Lower leg skin (tissue), 4 donors: Measurements from ENCODE around the gene GRB7. TPM values are rescaled to one million over a fixed set of nuclear protein-coding genes. Genes with fewer than 3 reads are reported as not detected.
"Not testable (repeated sequence)": the region's sequence is repeated elsewhere in the genome, so short reads cannot be mapped to it uniquely, and the experiment has no call there.

Experiments
- DNase-seq, 2 donors: peaks; one replicate each; pipeline ENCODE4 v3.0.0-alpha.2; 2019; ENCODE audit warnings: low spot score in 2 of 2
- H3K4me3 ChIP-seq: fragments of 200-600 bp; sonication (generic); 2 replicates; pipeline ENCODE4 v1.5.1; 2017; ENCODE audit warnings: mild to moderate bottlenecking, low read depth; ENCODE audit not compliant: poor library complexity, severe bottlenecking
- CTCF ChIP-seq, 3 donors: fragments of 450-650 bp; IDR thresholded peaks; one replicate each; pipeline ENCODE4 v1.5.1; 2016; ENCODE audit warnings: antibody characterized with exemption in 3 of 3, mild to moderate bottlenecking in 3 of 3, moderate library complexity in 2 of 3
- POLR2A ChIP-seq, 2 donors: fragments of 450-650 bp; IDR thresholded peaks; one replicate each; pipeline ENCODE4 v1.6.1; 2016 to 2017; ENCODE audit warnings: antibody characterized with exemption in 2 of 2, mild to moderate bottlenecking in 1 of 2, moderate library complexity in 1 of 2
- WGBS, 2 donors: methylation state at CpG; one replicate each; pipeline ENCODE4 v1.1.5; 2018; 5-methylcytosine and 5-hydroxymethylcytosine counted together
- intact Hi-C: fragments of 100-400 bp; cut with DNase I; formaldehyde crosslinking; loops from one replicate; pipeline ENCODE4 v1.15.0; 2023; ENCODE audit warnings: low total_unique reads
- total RNA-seq, 4 donors: library from RNA; depleted of rRNA; stranded (reverse); fragments of >200 nt; gene quantifications; one replicate each; pipeline ENCODE4 v1.1.0, GENCODE V29; 2016

GRB7 gene
- total RNA-seq, 4 donors from 2014 or later = 66.0 to 148 (median 97.4) TPM

DNA sequence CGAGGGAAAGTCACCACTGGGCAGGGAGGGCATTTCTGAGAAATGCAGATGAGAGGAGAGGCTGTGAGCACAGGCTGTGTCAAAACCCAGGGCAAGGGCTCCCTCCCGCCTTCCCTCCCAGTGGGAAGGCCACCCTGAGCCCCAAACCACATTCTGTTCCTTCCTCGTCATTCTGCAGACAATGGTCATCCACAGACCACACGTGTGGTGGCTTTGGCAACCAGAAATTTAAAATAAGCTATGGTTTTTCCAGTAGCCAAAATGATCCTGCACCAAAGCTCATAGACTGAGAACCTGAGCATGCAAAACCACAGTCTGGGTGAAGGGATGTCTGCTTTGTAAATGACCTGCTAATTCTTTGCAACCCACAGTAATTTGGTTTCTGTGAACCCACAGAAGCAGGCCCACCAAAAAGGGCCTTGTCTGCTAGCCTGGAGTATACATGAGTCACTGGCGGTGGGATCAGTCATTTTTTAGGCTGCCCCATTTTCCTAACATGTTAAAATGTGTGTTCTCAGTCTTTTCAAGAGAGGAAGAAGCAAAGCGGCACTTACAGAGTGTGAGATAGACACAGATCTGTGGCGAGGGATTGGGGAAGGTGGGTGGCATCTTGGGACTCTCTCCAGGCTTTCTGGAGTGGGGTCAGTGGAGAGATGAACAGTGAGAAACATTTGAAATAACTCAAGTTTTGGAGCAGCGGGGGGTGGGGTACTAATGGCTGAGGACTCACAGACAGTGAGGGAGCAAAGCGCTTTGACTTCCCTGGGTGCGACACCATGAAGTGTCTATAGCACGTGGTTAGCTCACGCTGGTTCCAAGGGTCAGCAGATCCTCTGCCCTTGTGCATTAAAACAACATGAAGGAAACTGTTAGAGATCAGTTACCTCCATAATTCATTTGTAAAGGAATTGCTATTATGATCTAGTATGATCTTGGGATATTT lies 20.5 kb downstream of the GRB7 start:
- WGBS, 2 donors = 73 to 74% methylated on average over 12 of the region's 12 CpGs
- no peak overlapping the region for H3K4me3 ChIP-seq
- intact Hi-C loops = loop anchor here (5.0 to 10.0 kb wide), 2 partner anchors 107 to 551 kb away; partner anchors contain the start of genes IKZF3 and ZPBP2
- TF ChIP-seq CTCF (IDR thresholded peaks at IDR 0.05) (no peak), POLR2A (IDR thresholded peaks at IDR 0.05) (no peak)
- DNase-seq = peak in 1 of 2 donors; percentile 80

DNA sequence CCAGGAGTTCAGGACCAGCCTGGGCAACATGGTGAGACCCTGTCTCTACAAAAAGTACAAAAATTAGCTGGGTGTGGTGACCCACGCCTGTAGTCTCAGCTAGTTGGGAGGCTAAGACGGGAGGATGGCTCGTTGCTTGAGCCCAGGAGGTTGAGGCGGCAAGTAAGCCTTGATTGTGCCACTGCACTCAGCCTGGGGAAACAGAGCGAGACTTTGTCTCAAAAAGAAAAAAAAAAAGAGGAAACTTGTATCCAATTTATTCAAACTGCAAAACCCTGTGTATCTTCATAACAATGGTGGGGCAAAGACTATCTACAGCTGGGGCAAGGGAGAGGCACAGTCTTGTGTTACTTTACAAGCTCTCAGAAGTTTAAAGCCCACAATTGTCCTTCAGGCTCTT lies 21.5 kb downstream of the GRB7 start:
- intact Hi-C loops = loop anchor here (5.0 to 10.0 kb wide), 2 partner anchors 106 to 552 kb away; partner anchors contain the start of genes IKZF3 and ZPBP2
- 84 to 91% methylated on average over 5 of the region's 5 CpGs for WGBS, 2 donors
- peak in 1 of 2 donors; percentile 49 for DNase-seq
- no peak overlapping the region for H3K4me3 ChIP-seq
- TF ChIP-seq CTCF (IDR thresholded peaks at IDR 0.05) = no peak

DNA sequence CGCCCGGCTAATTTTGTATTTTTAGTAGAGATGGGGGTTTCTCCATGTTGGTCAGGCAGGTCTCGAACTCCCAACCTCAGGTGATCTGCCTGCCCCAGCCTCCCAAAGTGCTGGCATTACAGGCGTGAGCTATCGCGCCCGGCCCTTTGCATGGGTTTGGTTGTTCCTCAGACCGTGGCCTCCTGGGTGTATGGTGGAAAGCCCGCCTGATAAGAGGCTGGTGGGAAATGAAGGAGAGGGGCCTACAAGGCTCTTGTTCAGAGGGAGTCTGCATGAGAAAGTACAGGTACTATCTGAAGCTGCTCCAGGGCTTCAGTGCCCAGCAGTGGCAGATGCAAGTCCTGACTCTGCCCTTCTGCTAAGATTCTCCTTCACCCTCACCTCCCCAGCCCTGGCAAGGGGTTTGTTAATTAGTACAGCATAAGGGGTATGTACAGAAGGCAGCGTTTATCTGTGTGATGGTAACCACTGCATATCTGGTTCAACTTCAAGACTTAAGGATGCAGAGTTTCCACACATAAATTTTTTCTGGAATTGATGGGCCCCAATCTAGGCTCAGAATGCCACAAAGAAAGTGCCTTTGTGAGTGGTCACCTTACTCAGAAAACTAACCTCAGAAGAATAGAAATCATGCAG lies 24.2 kb downstream of the GRB7 start:
- intact Hi-C loops = no loop called here
- 92 to 95% methylated on average over 10 of the region's 10 CpGs for WGBS, 2 donors
- peak in 1 of 2 donors; percentile 42 for DNase-seq
- no peak overlapping the region for H3K4me3 ChIP-seq
- TF ChIP-seq POLR2A (IDR thresholded peaks at IDR 0.05) (no peak), CTCF (IDR thresholded peaks at IDR 0.05) (no peak)

DNA sequence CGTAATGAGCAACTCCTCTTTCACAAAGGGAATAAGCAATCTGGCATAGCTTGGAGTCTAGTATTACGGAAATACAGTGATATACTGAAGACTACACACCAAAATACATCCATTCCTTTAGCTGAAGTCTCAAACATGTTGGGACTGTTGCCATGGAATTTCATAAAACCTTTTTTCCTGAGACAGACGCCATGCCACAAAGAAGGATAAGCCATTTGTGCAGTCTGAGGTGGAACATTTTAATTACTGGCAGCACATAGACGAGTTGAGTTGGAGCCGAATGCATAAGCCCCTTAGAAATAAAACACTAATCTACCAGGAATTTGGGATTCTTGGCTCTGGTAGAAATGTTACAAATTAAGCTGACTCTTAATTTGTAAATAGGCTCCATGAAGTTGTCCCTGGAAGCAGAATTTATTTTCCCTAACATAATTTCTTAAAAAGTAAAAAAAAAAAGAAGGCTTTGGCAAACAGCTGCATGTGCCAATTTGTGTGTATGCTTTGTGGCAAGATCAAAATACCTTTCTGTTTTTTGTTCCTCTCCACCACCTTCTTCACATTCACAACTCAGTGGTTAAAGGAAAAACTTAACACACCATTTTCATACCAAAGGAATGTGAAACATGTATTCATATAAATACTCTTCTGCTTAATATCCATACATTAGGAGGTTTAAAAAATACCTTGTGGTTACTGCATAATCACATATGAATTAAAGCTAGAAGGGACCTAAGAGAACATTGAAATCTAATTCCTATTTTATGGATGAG lies 25.5 kb downstream of the GRB7 start:
- intact Hi-C loops = no loop called here
- WGBS, 2 donors = 58 to 62% methylated on average over 5 of the region's 5 CpGs
- TF ChIP-seq POLR2A (IDR thresholded peaks at IDR 0.05) = no peak

GRCh38 chr17:39764171-39764570 lies 26.4 kb downstream of the GRB7 start:
- intact Hi-C loops, H3K4me3 ChIP-seq, DNase-seq: not testable (repeated sequence)
- WGBS, 2 donors = 78 to 81% methylated on average over 3 of the region's 3 CpGs

More for the DNA sequence above, 25.5 kb downstream of the GRB7 start:
- DNase-seq = no peak
- H3K4me3 ChIP-seq = no peak overlapping the region

DNA sequence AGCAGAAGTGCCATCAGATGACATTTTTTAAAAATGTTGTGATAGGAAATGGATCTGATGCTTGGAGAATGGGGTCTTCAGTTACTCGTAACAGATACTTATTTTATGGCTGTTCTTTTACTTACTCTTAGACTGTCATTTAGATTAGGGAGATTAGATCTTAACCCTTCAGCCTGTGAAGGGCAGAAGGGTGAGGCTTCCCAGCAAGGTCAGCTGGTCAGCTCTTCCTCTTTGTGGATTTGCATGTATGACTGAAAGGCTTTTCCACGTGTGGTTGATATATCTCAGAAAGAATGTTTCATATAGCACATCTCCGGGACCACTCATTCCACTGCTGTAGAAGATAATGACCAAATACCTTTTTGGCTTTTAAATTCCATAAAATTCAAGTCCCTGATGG lies 27.4 kb downstream of the GRB7 start:
- H3K4me3 ChIP-seq = no peak overlapping the region
- no peak for DNase-seq
- whole genome bisulfite sequencing, 2 donors = 55 to 73% methylated on average over 3 of the region's 3 CpGs
- TF ChIP-seq POLR2A (IDR thresholded peaks at IDR 0.05) = no peak
- no peak for TF ChIP-seq CTCF (IDR thresholded peaks at IDR 0.05)
- intact Hi-C loops = no loop called here
